HG02981 (cell line): ENCODE results near the gene P2RY2.

Experiments used
- ATAC-seq: cut with Tn5 transposase; IDR thresholded peaks from one replicate; pipeline ENCODE4 v1.9.1; 2021; ENCODE audit warnings: mild to moderate bottlenecking, moderate library complexity; ENCODE audit not compliant: unreplicated experiment

The P2RY2 gene

GRCh38 chr11:73218106-73218829, at the start of gene P2RY2:
Gene P2RY2, plus strand, starts transcription at chr11:73218281. Its CDS starts 15,879 bp downstream, at chr11:73234160.
- ATAC-seq, result no peak

DNA sequence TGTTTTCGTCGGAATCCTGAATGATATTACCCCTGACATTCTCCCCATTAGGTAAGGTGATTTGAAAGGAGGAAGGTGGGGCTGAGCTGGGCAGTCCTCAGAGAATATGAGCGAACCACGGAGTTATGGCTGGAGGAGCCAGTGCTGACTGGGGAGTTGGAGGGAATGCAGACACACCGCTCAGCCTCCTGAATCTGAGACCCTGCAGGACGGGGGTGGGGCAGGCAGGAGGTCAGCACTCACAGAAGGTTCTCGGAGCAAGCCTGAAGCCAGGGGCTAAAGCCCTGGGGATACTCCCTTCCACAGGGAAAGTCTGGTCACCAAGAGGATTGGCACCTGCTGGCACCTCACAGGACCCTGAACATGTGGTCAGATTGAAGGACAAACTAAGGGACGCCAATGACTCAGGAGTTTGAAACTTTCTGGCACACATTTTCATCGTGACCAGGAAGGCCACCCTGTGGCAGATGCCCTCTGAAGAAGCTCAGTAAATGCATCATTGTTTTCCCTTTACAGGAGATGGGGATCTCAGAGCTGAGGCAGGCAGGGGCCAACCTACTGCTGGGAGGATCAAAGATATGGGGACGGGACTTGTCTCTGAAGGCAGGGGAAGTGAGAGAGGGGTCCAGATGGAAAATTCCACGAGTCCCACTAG, 49.0 kb upstream of the P2RY2 start:
- no peak for ATAC-seq

DNA sequence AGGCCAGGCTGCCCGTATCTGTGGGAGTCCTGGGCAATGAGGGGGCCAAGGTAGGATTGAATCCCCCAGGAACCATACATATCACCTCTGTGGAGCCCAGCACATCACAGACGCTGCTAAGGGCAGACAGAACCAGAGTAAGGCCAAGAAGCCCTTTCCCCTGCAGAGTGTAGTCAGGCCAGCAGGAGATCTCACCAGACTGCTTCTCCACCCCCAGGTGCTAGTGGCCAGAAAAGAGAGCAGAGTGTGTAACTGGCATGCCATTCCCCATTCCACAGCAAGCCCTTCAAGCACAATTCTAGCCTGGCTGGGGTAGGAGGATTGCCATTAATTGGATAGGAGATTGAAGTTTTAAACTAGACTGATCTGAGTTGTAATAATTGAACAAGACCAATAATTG, 47.9 kb upstream of the P2RY2 start:
- no peak for ATAC-seq

- ATAC-seq, result no peak
Measured at GRCh38 chr11:73171436-73172161, 46.5 kb upstream of the P2RY2 start.

DNA sequence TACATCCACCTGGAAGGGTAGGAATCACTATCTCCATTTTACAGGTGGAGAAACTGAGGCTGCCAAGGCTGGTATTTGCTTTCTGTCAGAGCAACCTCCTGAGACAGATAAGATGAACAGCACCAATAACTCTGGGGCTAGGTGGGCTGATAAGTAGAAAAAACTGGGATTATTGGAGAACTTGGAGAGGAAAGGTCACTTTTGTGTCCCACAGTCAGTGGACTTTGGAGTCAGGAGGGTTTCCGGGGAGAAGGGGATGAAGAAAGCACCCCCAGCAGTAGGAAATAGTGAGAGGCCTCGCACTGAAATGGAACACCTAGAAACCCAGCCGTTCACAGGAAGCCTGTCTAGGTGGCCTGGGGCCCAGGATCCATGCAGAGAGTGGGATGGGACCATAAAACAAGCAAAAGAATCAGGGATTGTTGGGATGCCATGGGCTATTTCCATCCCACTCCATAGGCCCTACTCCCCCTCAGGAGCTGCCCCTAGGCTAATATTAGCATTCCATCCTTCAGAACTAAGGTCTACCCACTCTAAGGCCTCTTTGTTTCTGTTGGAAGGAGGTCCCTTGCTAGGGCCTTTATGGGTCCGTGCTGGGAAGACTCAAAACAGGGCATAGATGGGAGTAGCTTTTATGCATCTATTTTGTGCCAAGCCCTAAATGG, 45.0 kb upstream of the P2RY2 start:
- ATAC-seq, result no peak

DNA sequence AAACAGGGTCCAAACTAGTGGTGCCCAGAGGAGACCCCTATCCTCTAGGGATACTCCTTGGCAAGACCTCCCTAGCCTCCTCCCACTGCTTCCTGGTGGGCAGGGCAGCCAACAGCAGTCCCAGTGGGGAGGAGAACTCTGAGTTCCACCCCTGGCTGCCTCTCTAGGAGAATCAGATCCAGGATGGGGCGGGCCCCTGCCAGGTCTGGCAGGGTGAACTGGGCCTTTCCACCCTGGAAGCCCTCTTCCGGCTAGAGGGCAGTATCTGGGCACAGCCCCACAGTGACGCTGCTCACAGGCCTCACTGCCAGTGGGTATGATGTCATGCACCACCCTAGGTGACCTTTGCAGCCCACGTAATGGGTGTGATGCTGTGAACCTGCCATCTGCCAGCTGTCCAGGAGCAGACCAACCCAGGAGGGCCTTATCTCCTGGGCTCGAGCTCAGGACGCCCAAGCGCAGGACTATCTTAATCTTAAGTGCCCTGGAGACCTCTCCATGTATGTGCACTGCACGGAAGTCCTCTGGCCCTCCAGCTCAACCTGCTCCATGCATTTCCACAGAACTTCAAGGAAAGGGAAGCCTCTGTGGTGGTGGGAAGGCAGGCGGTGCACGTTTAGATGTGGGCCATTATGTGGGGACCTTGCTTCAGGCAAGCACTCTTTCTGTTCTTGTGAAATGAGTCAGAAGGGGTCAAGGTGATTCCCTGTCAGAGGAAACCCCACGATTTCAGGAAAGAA, 44.2 kb upstream of the P2RY2 start:
- ATAC-seq, result no peak

DNA sequence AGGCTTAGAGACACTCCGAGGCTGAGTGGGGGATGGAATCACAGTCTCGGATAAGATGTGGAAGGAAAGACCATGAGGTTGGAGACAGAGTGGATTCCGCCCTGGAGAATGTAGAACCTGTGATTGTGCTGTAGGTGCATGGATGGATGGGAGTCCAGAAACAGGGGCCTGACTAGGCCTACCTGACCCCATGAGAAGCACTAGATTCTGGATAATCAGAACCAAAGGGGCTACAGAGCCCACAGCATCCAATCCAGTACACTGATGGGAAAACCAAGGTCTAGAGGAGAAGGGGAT, 43.6 kb upstream of the P2RY2 start:
- no peak for ATAC-seq

DNA sequence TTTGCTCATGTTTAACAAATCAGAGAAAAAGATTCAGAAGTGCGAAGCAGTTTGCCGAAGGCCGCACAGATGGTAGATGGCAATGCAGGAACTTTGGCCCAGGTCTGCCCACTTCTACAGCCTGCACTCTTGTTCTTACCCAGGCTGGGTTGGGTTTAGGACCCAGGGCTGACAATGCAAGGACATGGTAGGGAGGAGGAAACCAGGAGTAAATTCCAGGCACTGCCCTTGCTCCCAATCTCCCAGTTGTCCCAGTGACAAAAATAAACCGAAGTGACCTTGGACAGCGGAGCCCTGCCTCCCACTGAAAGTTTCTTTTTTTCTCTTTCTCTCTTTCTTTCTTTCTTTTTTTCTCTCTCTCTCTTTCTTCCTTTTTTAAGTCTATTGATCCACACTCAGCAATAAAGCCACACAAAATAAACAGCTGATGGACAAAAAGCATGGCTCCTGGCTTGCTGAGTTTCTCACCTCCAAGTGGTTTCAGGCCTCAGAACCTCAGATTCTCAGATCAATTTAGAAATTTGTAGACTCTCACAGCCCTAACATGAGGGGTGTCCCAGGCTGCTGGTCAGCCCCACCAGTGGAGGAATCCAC, 42.4 kb upstream of the P2RY2 start:
- no peak for ATAC-seq

- no peak for ATAC-seq
Measured at GRCh38 chr11:73176145-73176873, 41.8 kb upstream of the P2RY2 start.

GRCh38 chr11:73176874-73177155, 41.3 kb upstream of the P2RY2 start:
- no peak for ATAC-seq

DNA sequence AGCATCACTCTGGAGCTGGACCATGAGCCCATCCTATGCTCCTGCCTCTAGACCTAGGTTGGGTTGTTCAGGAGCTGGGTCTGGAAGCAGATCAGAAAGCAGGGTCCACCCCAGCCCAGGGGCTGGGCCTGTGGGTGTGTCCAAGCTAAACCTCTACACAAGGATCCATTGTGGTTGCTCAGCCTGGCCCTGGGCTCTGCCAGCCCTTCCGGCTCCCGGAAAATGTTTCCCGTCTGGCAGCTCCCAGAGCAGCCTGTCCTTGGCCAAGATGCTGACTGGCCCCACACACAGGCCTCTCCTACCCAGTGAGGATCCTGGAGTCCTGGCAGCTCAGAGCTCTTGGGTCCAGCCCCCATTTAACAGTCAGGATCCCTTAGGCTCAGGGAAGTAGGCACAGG, 40.7 kb upstream of the P2RY2 start:
- ATAC-seq, result no peak

GRCh38 chr11:73177778-73178539, 40.1 kb upstream of the P2RY2 start:
- peak; percentile 78 for ATAC-seq

DNA sequence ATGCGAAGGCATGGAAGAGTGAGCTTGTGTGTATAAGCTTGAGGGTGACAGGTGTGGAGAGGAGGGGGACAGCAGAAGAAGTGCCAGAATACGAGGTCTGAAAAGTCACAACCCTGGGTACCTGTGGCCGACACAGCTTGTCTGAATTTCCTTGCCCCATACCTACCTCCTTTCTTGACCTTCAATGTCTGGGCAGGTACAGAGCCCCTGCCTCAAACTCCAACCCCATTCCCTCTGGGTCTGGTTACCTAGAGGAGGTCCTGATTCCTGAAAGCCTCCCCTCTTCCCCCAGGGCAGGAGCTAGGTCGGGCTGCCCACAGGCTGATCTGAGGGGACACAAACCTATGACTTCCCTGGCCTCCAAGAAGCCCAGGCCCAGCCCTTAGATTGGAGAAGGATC, 39.4 kb upstream of the P2RY2 start:
- ATAC-seq, result no peak

GRCh38 chr11:73182824-73183321, 35.2 kb upstream of the P2RY2 start:
- ATAC-seq, result no peak

DNA sequence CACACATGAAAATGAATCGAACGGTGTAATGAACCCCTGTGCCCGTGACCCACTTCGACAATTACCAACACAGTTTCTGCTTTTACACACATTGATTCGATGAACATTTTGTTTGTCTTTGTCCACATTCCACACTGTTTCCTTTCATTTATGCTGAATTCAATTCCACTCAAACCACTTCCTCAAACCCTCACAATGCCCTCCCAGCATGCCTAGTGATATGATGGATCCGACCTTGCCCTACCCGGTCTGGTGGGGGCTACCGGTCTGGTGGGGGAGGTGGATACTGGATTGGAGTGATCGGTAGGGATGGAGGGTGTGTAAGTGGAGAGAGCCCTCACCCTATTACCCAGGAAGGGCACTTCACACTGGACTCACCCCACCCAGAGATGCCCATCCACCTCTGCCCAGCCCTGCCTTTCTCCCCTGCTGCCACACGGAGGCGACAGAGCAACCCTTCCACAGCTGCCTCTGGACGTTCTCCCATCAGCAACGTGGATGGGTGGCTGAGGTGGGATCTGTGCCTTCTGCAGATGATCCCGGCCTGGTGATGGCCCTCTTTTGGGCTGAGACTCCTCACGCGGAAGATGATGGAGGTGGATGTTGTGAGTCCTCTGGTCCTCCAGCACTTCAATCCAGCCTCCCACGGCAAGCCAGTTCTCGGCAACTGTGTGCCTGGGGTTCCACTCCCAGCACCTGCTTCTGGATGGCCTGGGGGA, 33.0 kb upstream of the P2RY2 start:
- ATAC-seq, result no peak

GRCh38 chr11:73185680-73186293, 32.3 kb upstream of the P2RY2 start:
- ATAC-seq, result no peak

DNA sequence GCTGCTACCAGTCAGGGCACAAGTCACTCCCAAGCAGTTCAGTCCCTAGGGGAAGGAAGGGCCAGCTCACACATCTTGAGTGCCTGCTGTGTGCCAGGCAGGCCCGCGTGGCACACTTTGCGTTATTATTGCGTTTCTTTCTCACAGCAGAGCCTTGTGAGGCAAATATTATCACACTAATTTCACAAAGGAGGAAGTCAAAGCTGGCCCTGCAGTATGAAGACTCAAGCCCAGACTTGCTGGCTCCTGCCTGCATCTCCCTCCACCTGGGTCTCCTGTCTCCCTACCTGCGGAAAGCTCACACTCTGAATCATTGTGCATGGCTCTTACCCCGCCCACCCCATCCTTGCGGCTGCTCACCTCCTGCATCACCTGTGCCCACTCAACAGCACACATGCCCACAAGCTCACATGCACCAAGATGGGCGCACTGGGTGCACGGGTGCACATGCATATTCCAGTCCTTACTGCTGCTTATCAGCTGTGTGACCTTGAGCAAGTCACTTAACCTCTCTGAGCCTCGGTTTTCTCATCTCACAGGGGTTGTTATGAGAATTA, 31.7 kb upstream of the P2RY2 start:
- no peak for ATAC-seq

DNA sequence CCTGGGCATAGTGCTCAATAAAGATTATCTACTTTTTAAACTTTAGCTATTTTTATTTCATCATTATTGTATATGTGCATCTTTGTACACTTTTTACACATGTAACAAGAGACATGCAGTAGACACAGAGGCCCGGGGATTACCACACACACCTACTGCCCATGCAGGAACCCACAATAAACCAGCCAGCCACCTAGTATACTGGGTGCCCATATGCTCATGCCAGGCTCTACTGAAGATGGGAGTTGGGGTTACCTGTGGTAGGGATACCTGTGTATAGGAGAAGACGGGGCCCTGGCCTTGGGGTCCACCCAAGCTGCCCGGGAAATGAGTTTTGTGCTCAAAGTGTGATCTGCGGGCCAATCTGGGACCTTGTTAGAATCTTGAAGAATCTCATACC, 31.2 kb upstream of the P2RY2 start:
- ATAC-seq, result no peak
